ENCODE results near the gene TMPRSS9. TPM values are rescaled to one million over a fixed set of nuclear protein-coding genes. Genes with fewer than 3 reads are reported as not detected.

The TMPRSS9 gene
- total RNA-seq, 1 donor from 2014 or later, result 0.41 TPM

DNA sequence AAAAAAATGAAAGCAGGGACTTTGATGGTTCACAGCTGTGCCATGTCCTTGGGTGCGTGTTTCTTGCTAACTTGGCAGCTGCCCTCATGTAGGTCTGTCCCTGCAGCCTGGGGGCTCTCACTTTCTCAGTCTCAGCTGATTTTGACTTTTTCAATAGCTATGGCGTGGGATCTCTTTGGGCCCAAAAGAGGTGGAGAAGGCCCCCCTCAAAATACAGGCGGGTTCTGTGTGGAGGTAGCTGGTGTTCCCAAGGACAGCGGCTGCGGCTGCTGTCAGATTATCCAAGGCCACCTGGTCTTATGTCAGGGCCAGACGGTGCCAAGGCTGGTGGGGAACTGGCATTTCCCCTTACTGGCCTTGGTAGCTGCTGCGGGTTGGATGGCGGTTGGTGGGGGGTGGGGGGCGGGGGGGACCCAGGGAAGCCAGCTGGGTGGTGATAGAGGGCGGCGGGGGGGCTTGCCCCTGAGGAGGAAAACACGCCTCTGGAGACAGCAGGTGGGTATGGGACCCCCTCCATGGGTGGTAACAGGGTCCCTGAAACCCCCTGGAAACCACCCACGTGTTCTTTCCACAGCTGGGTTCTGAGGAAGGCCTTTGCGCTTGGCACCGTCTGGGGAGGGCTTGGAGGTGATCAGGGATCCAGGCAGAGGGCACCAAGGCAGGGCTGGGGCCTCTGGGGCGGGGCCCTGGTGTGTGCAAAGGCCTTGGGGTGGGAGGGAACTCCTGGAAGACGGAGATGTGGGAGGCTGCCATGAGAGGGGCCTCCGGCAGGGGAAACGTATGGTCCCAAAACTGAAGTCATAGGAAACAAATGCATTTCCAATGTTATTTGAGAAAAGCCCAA lies 63.2 kb downstream of the TMPRSS9 start:
- no peak overlapping the region for H3K27ac Mint-ChIP-seq
- no peak for DNase-seq (ENCODE audit: extremely low spot score, unreplicated experiment)
- no peak for TF ChIP-seq CTCF (conservative IDR thresholded peaks at IDR 0.05)
- no peak overlapping the region for H3K4me3 Mint-ChIP-seq
- peaks cover 4% of the 10 kb centered on the region for H3K36me3 Mint-ChIP-seq
- peaks cover 7% of the 10 kb centered on the region for H3K4me1 Mint-ChIP-seq (ENCODE audit: unreplicated experiment)
- H3K9me3 Mint-ChIP-seq, result no peaks in the 10 kb centered on the region
- no peaks in the 10 kb centered on the region for H3K27me3 Mint-ChIP-seq

DNA sequence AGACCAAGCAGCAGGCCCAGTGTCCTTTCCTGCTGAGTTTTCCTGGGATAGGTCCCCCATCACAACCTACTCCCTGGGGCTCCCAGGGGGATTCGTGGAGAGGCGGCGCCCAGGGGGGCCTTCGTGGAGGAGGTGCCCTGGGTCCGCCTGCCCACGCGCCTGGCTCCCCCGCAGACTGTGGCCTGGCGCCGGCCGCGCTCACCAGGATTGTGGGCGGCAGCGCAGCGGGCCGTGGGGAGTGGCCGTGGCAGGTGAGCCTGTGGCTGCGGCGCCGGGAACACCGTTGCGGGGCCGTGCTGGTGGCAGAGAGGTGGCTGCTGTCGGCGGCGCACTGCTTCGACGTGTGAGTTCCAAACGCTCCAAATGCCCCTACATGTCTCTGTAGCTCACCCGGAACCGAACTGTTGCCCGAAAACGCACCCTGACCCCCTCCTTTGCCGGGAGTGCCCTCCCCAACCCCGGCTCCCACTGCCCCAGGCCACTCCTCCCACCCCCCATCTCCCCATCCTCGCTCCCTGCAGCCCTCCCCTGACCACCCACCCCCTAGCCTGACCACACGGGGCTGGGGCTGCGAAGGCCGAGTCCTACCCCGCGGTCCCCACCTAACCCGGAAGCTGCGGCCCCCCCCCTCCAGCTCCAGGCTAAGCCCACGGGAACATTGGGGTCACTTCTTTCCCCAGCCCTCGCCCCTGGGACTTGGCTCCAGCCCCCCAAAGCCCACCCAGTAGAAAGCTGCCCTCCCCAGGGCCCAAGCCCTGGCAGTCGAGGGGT lies 64.0 kb downstream of the TMPRSS9 start:
- Mint-ChIP-seq H3K4me1 (ENCODE audit: unreplicated experiment) (peaks cover 7% of the 10 kb centered on the region), H3K4me3 (no peak overlapping the region), H3K27ac (no peak overlapping the region), H3K9me3 (no peaks in the 10 kb centered on the region), H3K27me3 (no peaks in the 10 kb centered on the region), H3K36me3 (peaks cover 4% of the 10 kb centered on the region)
- no peak for DNase-seq (ENCODE audit: extremely low spot score, unreplicated experiment)
- no peak for TF ChIP-seq CTCF (conservative IDR thresholded peaks at IDR 0.05)

DNA sequence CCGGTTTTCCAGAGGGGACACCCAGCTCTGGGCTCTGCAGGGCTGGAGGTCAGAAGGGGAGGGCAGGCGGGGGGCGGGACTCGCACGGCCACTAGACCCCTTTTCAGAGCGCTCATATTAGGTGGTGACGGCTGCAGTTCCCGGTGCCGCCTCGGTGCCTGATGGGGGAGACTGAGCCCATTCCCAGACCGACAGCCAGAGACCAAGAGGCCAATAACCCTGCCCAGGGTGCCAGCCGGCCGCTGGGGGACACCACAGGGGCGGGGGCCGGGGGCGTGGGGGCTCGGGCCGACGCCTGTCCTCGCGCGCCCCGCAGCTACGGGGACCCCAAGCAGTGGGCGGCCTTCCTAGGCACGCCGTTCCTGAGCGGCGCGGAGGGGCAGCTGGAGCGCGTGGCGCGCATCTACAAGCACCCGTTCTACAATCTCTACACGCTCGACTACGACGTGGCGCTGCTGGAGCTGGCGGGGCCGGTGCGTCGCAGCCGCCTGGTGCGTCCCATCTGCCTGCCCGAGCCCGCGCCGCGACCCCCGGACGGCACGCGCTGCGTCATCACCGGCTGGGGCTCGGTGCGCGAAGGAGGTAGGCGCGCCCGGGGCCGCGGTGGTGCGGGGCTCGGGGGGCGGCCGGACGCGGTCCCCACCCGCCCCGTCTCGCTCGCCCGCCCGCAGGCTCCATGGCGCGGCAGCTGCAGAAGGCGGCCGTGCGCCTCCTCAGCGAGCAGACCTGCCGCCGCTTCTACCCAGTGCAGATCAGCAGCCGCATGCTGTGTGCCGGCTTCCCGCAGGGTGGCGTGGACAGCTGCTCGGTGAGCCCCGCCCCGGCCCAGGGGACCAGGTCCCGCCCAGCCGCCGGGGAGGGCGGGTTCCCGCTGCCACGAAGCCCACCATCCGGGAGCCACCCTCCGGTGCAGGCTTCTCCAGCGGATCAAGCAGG lies 64.9 kb downstream of the TMPRSS9 start:
- DNase-seq (ENCODE audit: extremely low spot score, unreplicated experiment), result no peak
- Mint-ChIP-seq H3K27ac (no peak overlapping the region), H3K4me3 (peak overlapping the region; percentile 65), H3K9me3 (no peaks in the 10 kb centered on the region), H3K36me3 (peaks cover 4% of the 10 kb centered on the region), H3K4me1 (ENCODE audit: unreplicated experiment) (peaks cover 7% of the 10 kb centered on the region), H3K27me3 (no peaks in the 10 kb centered on the region)
- TF ChIP-seq CTCF (conservative IDR thresholded peaks at IDR 0.05), result peak; percentile 65

GRCh38 chr19:2425622-2426581 lies 65.8 kb downstream of the TMPRSS9 start:
- H3K4me3 Mint-ChIP-seq, result peak overlapping the region; percentile 97
- H3K36me3 Mint-ChIP-seq, result peaks cover 4% of the 10 kb centered on the region
- DNase-seq (ENCODE audit: extremely low spot score, unreplicated experiment), result no peak
- no peaks in the 10 kb centered on the region for H3K9me3 Mint-ChIP-seq
- no peak for TF ChIP-seq CTCF (conservative IDR thresholded peaks at IDR 0.05)
- peak overlapping the region; percentile 81 for H3K27ac Mint-ChIP-seq
- H3K27me3 Mint-ChIP-seq, result no peaks in the 10 kb centered on the region
- H3K4me1 Mint-ChIP-seq (ENCODE audit: unreplicated experiment), result peaks cover 7% of the 10 kb centered on the region
